HEK293 (cell line): ENCODE data around the gene CDC14A.
A peak's percentile ranks its signal among the peaks of the same experiment; 100 is the strongest.

ENCODE experiments used
- CTCF ChIA-PET: fragments of 350-600 bp; formaldehyde crosslinking; extraction: SDS; loops from one replicate; lab custom pipeline; 2021; ENCODE audit warnings: antibody characterized with exemption; lab: Yijun Ruan, JAX
- POLR2A ChIA-PET: fragments of 300-600 bp; formaldehyde crosslinking; extraction: SDS; loops from one replicate; lab custom pipeline; 2020; ENCODE audit warnings: antibody characterized with exemption, inconsistent platforms; lab: Yijun Ruan, JAX
- H3K27ac ChIP-seq: fragments of 200-500 bp; sonication (Bioruptor generic); 2 replicates; pipeline ENCODE4 v1.5.1; 2014; ENCODE audit warnings: low read depth, low read length, control low read depth, inconsistent platforms; ENCODE audit errors: extremely low read depth
- H3K36me3 ChIP-seq, 2 experiments: fragments of 200-500 bp in 1 of 2; sonication (Bioruptor generic) in 1 of 2; 1 replicate in 1 of 2; 2 replicates in 1 of 2; pipeline ENCODE4 v1.5.1; 2014 to 2017; ENCODE audit warnings: inconsistent platforms in 2 of 2, low read length in 2 of 2; ENCODE audit not compliant: control insufficient read depth in 2 of 2, insufficient read depth in 1 of 2
- H3K4me1 ChIP-seq: fragments of 200-500 bp; sonication (Bioruptor generic); 2 replicates; pipeline ENCODE4 v1.5.1; 2014; ENCODE audit warnings: mild to moderate bottlenecking, low read length, inconsistent platforms; ENCODE audit not compliant: control insufficient read depth, insufficient read depth
- H3K4me3 ChIP-seq: 2 replicates; pipeline ENCODE4 v1.5.1; 2011; ENCODE audit warnings: low read depth, mild to moderate bottlenecking, control low read depth, low read length, moderate library complexity
- H3K9me3 ChIP-seq: fragments of 200-500 bp; sonication (Bioruptor generic); 2 replicates; pipeline ENCODE4 v1.5.1; 2014; ENCODE audit warnings: low read depth, low read length, inconsistent platforms; ENCODE audit not compliant: control insufficient read depth, insufficient read depth
- EGR2 ChIP-seq: fragments of 450-650 bp; formaldehyde crosslinking; IDR thresholded peaks from 2 replicates; pipeline ENCODE4 v1.5.1; 2016; ENCODE audit warnings: low read depth, missing biosample characterization, missing genetic modification characterization
- INSM2 ChIP-seq: fragments of 450-650 bp; formaldehyde crosslinking; IDR thresholded peaks from 2 replicates; pipeline ENCODE4 v1.5.1; 2016; ENCODE audit warnings: missing biosample characterization, missing genetic modification characterization
- ZBTB17 ChIP-seq: fragments of 450-650 bp; formaldehyde crosslinking; IDR thresholded peaks from 2 replicates; pipeline ENCODE4 v1.5.1; 2016; ENCODE audit warnings: missing biosample characterization, missing genetic modification characterization
- ZNF114 ChIP-seq: fragments of 450-650 bp; formaldehyde crosslinking; IDR thresholded peaks from 2 replicates; pipeline ENCODE4 v1.5.0; 2017; ENCODE audit warnings: missing biosample characterization, missing genetic modification characterization
- ZNF239 ChIP-seq: fragments of 450-650 bp; formaldehyde crosslinking; IDR thresholded peaks from 2 replicates; pipeline ENCODE4 v1.5.1; 2016; ENCODE audit warnings: missing biosample characterization, missing genetic modification characterization
- ZNF324 ChIP-seq: fragments of 450-650 bp; formaldehyde crosslinking; IDR thresholded peaks from 2 replicates; pipeline ENCODE4 v1.5.1; 2016; ENCODE audit warnings: missing biosample characterization, missing genetic modification characterization
- ZNF433 ChIP-seq: fragments of 450-650 bp; formaldehyde crosslinking; IDR thresholded peaks from 2 replicates; pipeline ENCODE4 v1.5.1; 2016; ENCODE audit warnings: missing biosample characterization, missing genetic modification characterization, low read depth
- ZNF596 ChIP-seq: fragments of 450-650 bp; IDR thresholded peaks from 2 replicates; pipeline ENCODE4 v1.5.0; 2018; ENCODE audit warnings: missing biosample characterization, mild to moderate bottlenecking, missing genetic modification characterization, moderate library complexity
- ZNF623 ChIP-seq: fragments of 450-650 bp; formaldehyde crosslinking; IDR thresholded peaks from 2 replicates; pipeline ENCODE4 v1.5.1; 2016; ENCODE audit warnings: missing biosample characterization, missing genetic modification characterization
- ZSCAN18 ChIP-seq: fragments of 450-650 bp; formaldehyde crosslinking; IDR thresholded peaks from 2 replicates; pipeline ENCODE4 v1.5.1; 2016; ENCODE audit warnings: missing biosample characterization, missing genetic modification characterization
- ZSCAN30 ChIP-seq: fragments of 450-650 bp; IDR thresholded peaks from 2 replicates; pipeline ENCODE4 v1.5.1; 2018; ENCODE audit warnings: missing biosample characterization, mild to moderate bottlenecking, missing genetic modification characterization, moderate library complexity

Gene CDC14A

GRCh38 chr1:100387209-100387608, 34.9 kb downstream of the CDC14A start:
- H3K9me3 ChIP-seq: no peaks in the 10 kb centered on the region
- peaks cover 6% of the 10 kb centered on the region for H3K4me1 ChIP-seq
- CTCF ChIA-PET: interaction anchor here (0.6 to 1.0 kb wide), 2 partner anchors 29 to 71 kb away, joined by 3 read pairs; no protein-coding TSS in a partner anchor
- no peak for TF ChIP-seq ZNF324 (tag by site-specific recombination)
- TF ChIP-seq ZSCAN18 (tag by site-specific recombination): no peak
- no peak for TF ChIP-seq ZNF596 (tag by site-specific recombination)
- TF ChIP-seq ZNF239 (tag by site-specific recombination): no peak
- no peak for TF ChIP-seq ZBTB17 (tag by site-specific recombination)
- no peak for TF ChIP-seq EGR2
- POLR2A ChIA-PET: no interaction called here
- H3K27ac ChIP-seq: no peak overlapping the region
- H3K36me3 ChIP-seq: no peaks in the 10 kb centered on the region
- no peak overlapping the region for H3K4me3 ChIP-seq

- CTCF ChIA-PET: interaction anchor here (0.6 kb wide), 1 partner anchor 71 kb away, joined by 3 read pairs; no protein-coding TSS in a partner anchor
- Histone ChIP-seq H3K4me3 (no peak overlapping the region), H3K36me3 (no peaks in the 10 kb centered on the region), H3K9me3 (no peaks in the 10 kb centered on the region), H3K27ac (no peak overlapping the region), H3K4me1 (peaks cover 6% of the 10 kb centered on the region)
- POLR2A ChIA-PET: no interaction called here
- TF ChIP-seq ZSCAN30 (tag by site-specific recombination): no peak
- peak; percentile 62 for TF ChIP-seq ZBTB17 (tag by site-specific recombination)
These were observed 35.5 kb downstream of the CDC14A start for GRCh38 chr1:100387657-100388350.

GRCh38 chr1:100390531-100390930, 38.2 kb downstream of the CDC14A start:
- POLR2A ChIA-PET: no interaction called here
- CTCF ChIA-PET: interaction anchor here (0.6 kb wide), 2 partner anchors 14 to 18 kb away, joined by 3 to 4 read pairs; no protein-coding TSS in a partner anchor
- TF ChIP-seq INSM2 (no peak), ZNF114 (tag by site-specific recombination) (no peak)

GRCh38 chr1:100391675-100392074, 39.4 kb downstream of the CDC14A start:
- Histone ChIP-seq H3K27ac (no peak overlapping the region), H3K4me3 (no peak overlapping the region), H3K4me1 (peaks cover 3% of the 10 kb centered on the region; the same call in 1 of the 2 replicates), H3K9me3 (no peaks in the 10 kb centered on the region), H3K36me3 (no peaks in the 10 kb centered on the region)
- ChIA-PET CTCF (no interaction called here), POLR2A (no interaction called here)
- no peak for TF ChIP-seq ZNF623 (tag by site-specific recombination)

More at GRCh38 chr1:100390531-100390930, 38.2 kb downstream of the CDC14A start:
- H3K4me3 ChIP-seq: no peak overlapping the region
- H3K36me3 ChIP-seq: no peaks in the 10 kb centered on the region
- H3K9me3 ChIP-seq: no peaks in the 10 kb centered on the region
- no peak overlapping the region for H3K27ac ChIP-seq
- peaks cover 3% of the 10 kb centered on the region; the same call in 1 of the 2 replicates for H3K4me1 ChIP-seq

- no peak overlapping the region for H3K27ac ChIP-seq
- H3K9me3 ChIP-seq: no peaks in the 10 kb centered on the region
- no peak for TF ChIP-seq ZNF433
- H3K4me1 ChIP-seq: peaks cover 3% of the 10 kb centered on the region; the same call in 1 of the 2 replicates
- no peaks in the 10 kb centered on the region for H3K36me3 ChIP-seq
- ChIA-PET POLR2A (no interaction called here), CTCF (no interaction called here)
- H3K4me3 ChIP-seq: no peak overlapping the region
These were observed 40.5 kb downstream of the CDC14A start for GRCh38 chr1:100392756-100393155.
